WI38 (cell line): ENCODE measurements around the gene KMT2E.
"Not testable (repeated sequence)": the region's sequence is repeated elsewhere in the genome, so short reads cannot be mapped to it uniquely, and the experiment has no call there.

ENCODE experiments used
- H3K4me3 ChIP-seq: 2 replicates; pipeline ENCODE4 v1.5.1; 2011; ENCODE audit warnings: low read depth, mild to moderate bottlenecking, control low read depth, low read length
- TF ChIP-seq, protein P1 (sequence below): IDR thresholded peaks from 2 replicates; pipeline ENCODE4 v1.5.1; 2012; ENCODE audit warnings: low read depth, mild to moderate bottlenecking, control low read depth, low read length

Gene KMT2E

GRCh38 chr7:104983578-104984539 is 30.1 kb upstream of the KMT2E start:
- TF ChIP-seq, protein P1, sequence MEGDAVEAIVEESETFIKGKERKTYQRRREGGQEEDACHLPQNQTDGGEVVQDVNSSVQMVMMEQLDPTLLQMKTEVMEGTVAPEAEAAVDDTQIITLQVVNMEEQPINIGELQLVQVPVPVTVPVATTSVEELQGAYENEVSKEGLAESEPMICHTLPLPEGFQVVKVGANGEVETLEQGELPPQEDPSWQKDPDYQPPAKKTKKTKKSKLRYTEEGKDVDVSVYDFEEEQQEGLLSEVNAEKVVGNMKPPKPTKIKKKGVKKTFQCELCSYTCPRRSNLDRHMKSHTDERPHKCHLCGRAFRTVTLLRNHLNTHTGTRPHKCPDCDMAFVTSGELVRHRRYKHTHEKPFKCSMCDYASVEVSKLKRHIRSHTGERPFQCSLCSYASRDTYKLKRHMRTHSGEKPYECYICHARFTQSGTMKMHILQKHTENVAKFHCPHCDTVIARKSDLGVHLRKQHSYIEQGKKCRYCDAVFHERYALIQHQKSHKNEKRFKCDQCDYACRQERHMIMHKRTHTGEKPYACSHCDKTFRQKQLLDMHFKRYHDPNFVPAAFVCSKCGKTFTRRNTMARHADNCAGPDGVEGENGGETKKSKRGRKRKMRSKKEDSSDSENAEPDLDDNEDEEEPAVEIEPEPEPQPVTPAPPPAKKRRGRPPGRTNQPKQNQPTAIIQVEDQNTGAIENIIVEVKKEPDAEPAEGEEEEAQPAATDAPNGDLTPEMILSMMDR = peak; percentile 26
- H3K4me3 ChIP-seq = peak overlapping the region; percentile 62

GRCh38 chr7:104984585-104985258 is 29.3 kb upstream of the KMT2E start:
- TF ChIP-seq, protein P1 = no peak
- H3K4me3 ChIP-seq = peak overlapping the region; percentile 62

GRCh38 chr7:104985259-104985617 is 28.8 kb upstream of the KMT2E start:
- no peak overlapping the region for H3K4me3 ChIP-seq
- TF ChIP-seq, protein P1 = no peak

GRCh38 chr7:104986628-104987259 is 27.3 kb upstream of the KMT2E start:
- TF ChIP-seq, protein P1 = no peak
- no peak overlapping the region for H3K4me3 ChIP-seq

- H3K4me3 ChIP-seq = not testable (repeated sequence)
These were observed 26.6 kb upstream of the KMT2E start for GRCh38 chr7:104987403-104987802.

DNA sequence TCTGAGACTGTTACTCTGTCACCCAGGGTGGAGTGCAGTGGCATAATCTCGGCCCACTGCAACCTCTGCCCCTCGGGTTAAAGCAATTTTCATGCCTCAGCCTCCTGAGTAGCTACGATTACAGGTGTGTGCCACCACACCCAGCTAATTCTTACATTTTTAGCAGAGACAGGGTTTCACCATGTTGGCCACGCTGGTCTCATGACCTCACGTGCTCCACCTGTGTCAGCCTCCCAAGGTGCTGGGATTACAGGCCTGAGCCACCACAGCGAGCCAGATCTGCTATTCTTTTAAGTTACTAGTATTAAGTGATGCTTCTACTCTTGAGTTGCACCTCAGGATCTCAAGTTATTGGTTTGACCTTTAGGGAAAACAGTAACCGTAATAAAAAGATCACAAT is 23.0 kb upstream of the KMT2E start:
- TF ChIP-seq, protein P1 = no peak
- no peak overlapping the region for H3K4me3 ChIP-seq

DNA sequence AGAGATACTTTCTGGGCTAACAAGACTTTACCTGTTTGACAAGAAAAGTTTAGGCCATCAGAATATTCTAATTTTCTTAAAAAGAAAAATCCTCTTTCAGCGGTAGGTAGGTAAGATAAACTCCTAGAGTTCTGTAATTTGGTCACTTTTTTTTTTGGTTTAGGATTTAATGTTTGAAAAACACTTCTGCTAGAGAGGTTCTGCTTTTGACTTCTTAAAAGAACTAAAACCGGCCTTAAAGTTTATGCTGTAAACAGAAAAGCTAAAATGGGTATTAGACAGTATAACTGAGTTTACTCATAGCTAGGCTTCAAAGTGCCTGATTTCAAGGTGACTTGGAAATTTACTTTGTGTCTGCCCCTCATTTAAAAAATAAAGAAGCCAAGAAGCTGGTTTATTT is 21.7 kb upstream of the KMT2E start:
- H3K4me3 ChIP-seq = no peak overlapping the region
- TF ChIP-seq, protein P1 = no peak
